Fibroblast of the aortic adventitia (primary cell): ENCODE data around the gene DNAAF5. TPM values are rescaled to one million over a fixed set of nuclear protein-coding genes. Genes with fewer than 3 reads are reported as not detected.
"Not testable (repeated sequence)": the region's sequence is repeated elsewhere in the genome, so short reads cannot be mapped to it uniquely, and the experiment has no call there.

ENCODE experiments used
- DNase-seq: peaks from one replicate; pipeline ENCODE4 v3.0.0-alpha.2; 2010; ENCODE audit warnings: low read depth
- H3K4me3 ChIP-seq: 2 replicates; pipeline ENCODE4 v1.5.1; 2011; ENCODE audit warnings: low read depth, mild to moderate bottlenecking, control low read depth, low read length, moderate library complexity
- total RNA-seq: library from RNA; depleted of rRNA; stranded (reverse); fragments of >200 nt; gene quantifications from 2 replicates; pipeline ENCODE4 v1.2.3, GENCODE V29; 2012; ENCODE audit warnings: low replicate concordance
- TF ChIP-seq, protein P1 (sequence below): IDR thresholded peaks from 2 replicates; pipeline ENCODE4 v1.5.1; 2011; ENCODE audit warnings: mild to moderate bottlenecking, low read length, control low read depth, inconsistent platforms; ENCODE audit not compliant: insufficient read depth

Gene DNAAF5
- total RNA-seq, 1 donor: 22.0 TPM

DNA sequence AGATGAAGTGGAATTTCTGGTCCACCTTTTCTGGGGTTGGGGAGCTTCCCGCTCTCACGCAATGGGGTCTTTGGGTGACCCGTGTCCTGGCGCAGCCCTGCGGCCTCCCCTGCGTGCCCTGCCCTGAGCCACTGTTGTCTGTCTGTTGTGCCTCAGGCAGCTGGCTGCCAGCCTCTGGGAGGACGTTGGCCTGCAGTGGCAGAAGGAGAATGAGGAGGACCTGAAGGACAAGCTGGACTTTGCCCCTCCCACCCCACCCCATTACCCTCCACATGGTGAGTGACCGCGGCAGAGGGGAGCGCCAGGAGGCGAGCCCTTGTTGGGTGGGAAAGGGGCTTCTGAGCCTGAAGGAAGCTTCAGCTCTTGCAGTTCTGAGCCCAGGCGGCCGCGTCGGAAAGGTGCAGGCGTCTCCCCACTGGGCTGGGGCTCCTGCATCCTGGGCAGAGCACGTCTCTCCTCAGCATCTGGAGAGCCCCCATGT is 14.7 kb downstream of the DNAAF5 start:
- no peak for DNase-seq
- H3K4me3 ChIP-seq: no peak overlapping the region
- TF ChIP-seq, protein P1, sequence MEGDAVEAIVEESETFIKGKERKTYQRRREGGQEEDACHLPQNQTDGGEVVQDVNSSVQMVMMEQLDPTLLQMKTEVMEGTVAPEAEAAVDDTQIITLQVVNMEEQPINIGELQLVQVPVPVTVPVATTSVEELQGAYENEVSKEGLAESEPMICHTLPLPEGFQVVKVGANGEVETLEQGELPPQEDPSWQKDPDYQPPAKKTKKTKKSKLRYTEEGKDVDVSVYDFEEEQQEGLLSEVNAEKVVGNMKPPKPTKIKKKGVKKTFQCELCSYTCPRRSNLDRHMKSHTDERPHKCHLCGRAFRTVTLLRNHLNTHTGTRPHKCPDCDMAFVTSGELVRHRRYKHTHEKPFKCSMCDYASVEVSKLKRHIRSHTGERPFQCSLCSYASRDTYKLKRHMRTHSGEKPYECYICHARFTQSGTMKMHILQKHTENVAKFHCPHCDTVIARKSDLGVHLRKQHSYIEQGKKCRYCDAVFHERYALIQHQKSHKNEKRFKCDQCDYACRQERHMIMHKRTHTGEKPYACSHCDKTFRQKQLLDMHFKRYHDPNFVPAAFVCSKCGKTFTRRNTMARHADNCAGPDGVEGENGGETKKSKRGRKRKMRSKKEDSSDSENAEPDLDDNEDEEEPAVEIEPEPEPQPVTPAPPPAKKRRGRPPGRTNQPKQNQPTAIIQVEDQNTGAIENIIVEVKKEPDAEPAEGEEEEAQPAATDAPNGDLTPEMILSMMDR: no peak

DNA sequence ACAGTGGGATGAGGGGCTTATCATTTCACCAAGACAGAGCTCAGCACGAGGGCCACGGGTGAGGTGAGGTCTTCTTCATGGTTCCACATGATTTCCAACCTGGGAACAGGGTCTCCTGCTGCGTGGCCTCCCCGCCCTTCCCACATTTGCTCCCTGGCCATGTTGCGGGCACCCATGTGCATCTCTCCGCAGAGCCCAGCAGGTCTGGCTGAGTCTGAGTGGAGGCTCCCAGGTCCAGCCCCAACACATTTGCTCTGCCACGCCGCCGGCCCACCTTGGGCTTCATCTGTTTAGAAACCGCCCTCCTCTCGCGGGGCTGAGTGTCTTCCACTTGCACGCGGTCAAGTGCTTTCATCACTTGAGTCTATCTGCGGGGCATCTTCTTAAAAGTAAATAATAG is 15.4 kb downstream of the DNAAF5 start:
- no peak for DNase-seq
- H3K4me3 ChIP-seq: no peak overlapping the region
- TF ChIP-seq, protein P1: no peak

DNA sequence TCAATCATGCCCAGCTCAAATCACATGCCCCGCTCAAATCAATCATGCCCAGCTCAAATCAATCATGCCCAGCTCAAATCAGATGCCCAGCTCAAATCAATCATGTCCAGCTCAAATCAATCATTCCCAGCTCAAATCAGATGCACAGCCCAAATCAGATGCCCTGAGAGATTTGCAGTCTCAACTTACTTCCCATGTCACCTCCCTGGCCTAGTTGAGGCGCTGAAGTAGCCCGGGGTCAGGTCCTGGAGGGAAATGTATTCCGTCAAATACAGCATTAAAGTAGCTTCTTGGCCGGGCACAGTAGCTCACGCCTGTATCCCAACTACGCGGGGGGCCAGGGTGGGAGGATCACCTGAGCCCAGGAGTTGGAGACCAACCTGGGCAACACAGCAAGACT is 16.3 kb downstream of the DNAAF5 start:
- DNase-seq: no peak
- TF ChIP-seq, protein P1: no peak
- no peak overlapping the region for H3K4me3 ChIP-seq

DNA sequence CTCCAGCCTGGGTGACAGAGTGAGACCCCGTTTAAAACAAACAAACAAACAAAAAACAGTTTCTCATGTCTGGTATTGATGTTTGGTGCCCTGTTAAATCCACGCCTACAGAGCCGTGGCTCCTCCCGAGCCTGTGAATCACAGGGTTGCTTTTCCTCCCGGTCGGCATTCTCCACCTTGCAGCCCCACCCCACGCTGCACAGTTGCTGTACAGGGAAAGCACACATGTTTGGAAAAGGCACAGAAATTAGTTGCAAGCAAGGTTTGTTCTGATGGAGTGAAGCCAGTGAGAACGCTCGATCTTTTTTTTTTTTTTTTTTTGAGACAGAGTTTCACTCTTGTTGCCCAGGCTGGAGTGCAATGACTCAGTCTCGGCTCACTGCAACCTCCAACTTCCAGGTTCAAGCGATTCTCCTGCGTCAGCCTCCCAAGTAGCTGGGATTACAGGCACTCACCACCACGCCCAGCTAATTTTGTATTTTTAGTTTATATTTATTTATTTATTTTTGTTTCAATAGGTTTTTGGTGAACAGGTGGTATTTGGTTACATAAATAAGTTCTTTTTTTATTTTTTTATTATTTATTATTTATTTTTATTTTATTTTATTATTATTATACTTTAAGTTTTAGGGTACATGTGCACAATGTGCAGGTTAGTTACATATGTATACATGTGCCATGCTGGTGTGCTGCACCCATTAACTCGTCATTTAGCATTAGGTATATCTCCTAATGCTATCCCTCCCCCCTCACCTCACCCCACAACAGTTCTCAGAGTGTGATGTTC is 17.0 kb downstream of the DNAAF5 start:
- H3K4me3 ChIP-seq, DNase-seq: not testable (repeated sequence)

DNA sequence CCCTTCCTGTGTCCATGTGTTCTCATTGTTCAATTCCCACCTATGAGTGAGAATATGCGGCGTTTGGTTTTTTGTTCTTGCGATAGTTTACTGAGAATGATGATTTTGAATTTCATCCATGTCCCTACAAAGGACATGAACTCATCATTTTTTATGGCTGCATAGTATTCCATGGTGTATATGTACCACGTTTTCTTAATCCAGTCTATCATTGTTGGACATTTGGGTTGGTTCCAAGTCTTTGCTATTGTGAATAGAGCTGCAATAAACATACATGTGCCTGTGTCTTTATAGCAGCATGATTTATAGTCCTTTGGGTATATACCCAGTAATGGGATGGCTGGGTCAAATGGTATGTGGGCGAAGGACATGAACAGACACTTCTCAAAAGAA is 17.6 kb downstream of the DNAAF5 start:
- not testable (repeated sequence) for H3K4me3 ChIP-seq, DNase-seq

DNA sequence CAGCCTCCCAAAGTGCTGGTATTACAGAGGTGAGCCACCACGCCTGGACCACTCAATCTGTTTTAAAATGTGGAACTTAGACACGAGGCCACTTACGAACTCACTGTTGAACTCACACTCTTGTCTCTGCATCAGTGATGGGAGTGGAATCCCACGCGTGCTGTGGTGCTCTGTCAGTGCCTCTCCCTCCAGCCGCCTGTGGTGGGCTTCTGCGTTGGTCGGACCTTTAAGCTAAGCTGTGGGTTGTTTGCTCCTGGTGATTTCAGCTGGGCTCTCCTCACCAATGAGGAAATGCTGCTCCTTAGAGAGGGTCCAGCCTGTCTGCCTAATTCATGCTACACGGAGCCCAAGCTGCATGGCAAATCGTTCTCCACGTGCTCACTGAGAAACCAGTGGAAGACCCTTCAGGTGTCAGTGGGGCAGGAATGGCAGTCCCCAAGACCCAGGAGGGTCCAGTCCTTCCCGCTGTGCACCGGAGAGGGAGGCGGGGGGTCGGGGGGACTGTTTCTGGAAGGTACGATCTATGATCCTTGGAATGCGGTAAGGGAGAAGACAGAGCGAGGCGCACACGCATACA is 18.4 kb downstream of the DNAAF5 start:
- DNase-seq: no peak
- TF ChIP-seq, protein P1: no peak
- no peak overlapping the region for H3K4me3 ChIP-seq

DNA sequence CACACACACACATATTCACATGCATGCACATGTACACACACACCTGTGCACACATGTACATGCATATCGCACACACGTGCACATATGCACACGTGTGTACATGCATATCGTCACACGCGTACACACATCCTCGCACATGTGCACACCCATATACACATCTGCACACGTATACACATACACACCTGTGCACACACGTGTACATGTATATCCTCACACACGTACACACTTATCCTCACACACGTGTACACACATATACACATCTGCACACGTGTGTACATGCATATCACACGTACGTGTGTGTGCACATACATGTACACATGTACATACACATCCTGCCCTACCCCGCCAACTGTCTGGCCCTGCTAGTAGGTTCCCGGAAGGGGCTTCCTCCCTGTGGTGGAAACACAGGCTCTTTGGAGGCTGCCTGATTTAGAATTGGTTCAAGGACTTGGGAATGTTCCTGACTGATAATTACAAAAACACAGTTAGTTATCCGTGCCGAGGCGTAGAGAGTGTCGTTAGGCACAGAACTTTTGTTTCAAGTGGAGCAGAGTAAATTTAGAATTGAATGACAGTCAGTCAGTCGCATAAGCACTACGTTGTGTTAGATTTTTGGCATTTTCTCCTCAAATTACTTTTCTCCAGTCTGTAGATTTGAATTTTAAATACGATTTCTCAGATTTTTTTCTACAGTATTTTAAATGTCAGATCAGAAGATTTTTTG is 19.1 kb downstream of the DNAAF5 start:
- TF ChIP-seq, protein P1: no peak
- H3K4me3 ChIP-seq: no peak overlapping the region
- no peak for DNase-seq
